NCI-H226 (cell line): Measurements from ENCODE around the gene SLC7A11.

ENCODE experiments used
- DNase-seq: peaks from one replicate; pipeline ENCODE4 v3.0.0-alpha.2; 2015

Gene SLC7A11

GRCh38 chr4:138204507-138204906 lies 37.6 kb downstream of the SLC7A11 start:
- no peak for DNase-seq

GRCh38 chr4:138202686-138203085 lies 39.5 kb downstream of the SLC7A11 start:
- no peak for DNase-seq

DNA sequence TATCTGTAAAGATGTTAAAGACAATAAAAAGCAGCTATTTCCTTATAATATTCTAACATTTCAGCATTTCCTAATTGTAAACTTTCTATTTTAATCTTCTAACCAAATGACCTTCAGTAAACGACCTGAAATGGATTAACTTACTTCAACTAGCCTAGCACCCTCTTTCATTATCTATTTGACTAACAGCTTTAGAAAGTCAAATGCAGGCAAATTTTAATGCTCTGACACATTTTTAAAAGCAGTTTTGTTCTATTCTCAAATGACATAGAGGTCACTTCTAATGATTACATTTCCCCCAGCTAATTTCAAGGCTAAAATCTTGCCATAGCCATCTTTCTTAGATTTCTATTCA lies 41.9 kb downstream of the SLC7A11 start:
- no peak for DNase-seq

DNA sequence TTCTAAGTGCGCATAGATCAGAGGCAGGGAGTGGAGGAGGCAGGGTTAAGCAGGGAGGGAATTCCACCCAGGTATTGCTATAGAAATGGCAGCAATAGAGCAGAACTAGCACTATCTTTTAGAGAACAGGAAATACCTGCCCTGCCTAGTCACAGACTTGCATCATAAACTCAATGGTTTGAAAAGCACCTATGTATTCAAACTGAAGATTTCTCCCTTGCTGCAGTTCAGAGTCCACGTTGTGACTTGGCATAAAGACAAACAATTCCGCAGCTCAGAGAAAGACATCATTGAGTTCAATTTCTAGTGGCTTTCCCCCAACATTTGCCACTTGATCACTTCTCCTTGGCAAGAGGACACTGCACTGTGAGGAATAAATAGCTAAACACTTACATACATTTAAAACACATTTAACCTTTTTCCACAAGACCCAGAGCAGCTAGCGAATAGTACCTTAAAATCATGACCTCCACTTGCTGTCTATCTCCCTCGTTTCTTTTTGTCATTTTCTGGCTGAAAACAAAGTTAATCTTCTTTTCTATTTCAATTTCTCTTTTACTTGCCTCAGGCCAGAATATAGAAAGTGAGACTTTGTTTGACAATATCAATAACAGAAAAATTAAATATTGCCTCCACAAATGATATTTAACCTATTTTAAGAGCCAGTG lies 42.4 kb downstream of the SLC7A11 start:
- peak; percentile 85 for DNase-seq

DNA sequence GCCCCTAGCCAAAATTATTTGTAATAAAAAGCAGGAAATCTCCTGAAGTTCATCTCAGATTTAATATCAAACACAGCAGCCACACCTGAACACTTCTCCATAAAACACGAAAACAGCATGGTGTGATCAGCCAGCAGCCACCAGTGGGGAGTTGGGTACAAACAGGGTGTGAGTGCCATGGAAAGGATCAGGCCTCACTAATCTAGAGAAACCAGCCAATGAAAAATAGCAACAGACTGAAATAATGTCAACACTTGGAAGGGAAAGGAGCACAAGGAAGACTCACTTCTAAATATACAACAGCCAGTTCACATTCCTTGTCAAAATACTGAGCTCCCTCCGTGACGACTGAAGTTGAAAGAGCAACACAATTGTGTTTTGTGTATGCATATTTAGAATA lies 46.0 kb downstream of the SLC7A11 start:
- DNase-seq: no peak

DNA sequence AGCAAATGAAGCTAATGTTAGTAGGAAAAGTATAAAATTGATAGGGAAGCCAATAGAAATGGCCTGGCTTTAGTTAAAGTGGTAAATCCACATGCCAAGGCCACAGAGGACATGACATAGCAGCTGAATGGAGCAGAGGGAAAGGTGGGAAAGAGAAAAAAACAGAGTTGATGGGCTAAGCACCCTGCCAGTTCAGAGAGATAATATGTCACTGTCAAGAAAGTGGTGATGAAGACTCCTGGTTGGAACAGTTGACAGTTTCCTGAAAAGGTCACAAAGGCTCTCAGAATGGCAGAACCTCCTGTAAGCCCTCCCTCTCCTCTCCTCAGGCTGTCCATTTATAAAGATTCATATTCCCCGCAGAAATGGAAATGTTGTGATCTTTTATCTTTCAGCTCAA lies 48.2 kb downstream of the SLC7A11 start:
- no peak for DNase-seq

- peak; percentile 3 for DNase-seq
These were observed 50.0 kb downstream of the SLC7A11 start for GRCh38 chr4:138192113-138192512.

DNA sequence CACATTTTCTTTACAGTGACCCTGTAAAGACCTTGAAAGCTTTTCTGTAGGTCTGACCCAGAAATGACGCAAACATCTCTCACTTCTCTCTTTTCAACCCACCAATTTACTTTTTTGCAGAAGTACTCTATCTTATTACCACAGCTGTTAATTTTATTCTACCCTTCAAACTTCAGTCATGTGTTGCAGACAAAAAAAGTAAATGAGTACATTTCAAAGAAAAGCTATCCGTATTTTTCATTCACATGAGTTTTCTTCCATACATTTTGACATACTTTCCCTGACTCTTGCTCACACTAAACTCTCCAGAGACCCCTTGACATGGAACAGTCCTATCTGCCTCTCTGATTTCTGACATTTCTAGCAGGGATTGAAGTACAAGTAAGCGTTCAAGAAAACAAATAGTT lies 51.7 kb downstream of the SLC7A11 start:
- no peak for DNase-seq

GRCh38 chr4:138189206-138189605 lies 52.9 kb downstream of the SLC7A11 start:
- no peak for DNase-seq

DNA sequence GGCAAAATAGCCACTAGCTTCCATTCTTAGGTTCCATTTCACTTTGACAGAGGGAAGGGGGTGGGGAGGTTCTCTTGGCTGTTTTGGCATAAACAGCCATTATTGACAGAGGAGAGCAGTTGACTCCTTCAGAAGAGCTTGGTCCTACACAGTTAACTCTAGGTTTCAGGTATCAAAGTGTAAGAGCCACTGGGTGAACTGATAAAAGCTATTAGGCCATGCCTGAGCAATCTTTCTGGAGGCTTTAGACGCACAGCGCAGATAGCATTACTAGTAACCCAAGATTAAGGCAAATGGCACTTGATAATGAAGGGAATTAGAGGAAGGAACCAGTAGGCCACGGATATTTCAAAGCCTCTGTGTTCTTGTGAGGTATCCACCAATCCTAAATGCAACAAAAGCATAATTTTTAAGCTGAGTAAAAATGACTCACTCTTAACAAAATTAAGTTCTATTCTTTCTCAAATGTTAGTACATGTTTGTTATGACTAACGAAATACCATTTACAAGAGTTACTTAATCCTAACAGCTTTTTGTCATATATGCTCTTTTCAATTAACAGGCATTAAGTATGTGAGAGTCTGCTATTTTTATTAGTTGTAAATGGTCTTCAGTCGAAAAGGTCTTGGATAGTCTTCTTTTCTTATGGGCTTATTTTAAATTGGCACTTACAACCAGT lies 53.6 kb downstream of the SLC7A11 start:
- no peak for DNase-seq

DNA sequence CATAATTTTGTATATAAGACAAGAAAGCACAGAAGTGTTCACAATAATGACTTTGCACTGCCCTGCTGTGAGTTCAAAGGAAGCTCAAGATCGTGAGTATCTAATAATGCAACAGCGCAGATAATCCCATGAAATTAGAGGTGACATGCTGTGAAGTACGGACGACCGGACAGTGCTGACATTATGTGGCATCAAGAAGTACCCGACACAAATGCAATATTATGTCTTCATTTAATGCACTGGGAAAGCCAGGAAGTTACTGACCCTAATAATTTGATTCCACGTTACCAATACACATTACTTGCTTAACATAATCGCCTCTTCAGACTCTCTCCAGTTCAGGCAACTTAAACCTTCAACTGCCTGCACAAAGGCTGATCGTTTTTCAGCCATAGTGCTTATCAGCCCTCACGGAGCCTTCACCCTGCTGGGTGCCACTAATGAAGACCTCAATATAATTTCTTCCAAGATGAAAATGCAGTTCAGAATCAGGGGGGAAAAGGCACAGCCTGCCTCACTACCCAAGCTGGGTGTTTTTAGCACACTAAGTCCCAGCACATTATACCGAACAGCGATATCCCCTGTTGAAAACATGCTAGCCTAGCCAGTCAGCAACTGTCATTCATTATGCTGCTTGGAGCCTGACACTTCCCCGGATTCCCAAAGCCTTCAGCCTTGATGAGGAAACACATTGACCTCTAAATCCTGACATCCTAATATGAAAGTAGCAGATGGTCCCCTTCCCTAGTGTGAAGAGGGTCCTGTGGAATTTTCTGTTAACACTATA lies 56.1 kb downstream of the SLC7A11 start:
- no peak for DNase-seq

DNA sequence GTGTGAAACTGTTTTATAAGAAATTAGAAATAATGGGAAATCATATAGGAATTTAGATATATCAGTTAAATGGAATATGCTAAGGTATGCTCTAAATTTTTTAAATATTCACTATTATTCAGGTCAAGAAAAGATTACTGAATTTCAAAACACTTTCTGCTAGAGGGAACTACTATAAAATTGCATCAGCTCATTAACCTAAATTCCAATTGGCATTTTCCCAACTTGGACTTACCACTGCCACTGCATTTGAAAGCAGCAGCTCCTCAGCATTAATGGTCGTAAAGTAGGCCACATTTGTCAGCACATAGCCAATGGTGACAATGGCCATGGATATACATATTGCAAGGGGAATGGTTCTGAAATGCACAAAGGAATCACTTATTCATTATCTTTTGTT lies 57.3 kb downstream of the SLC7A11 start:
- no peak for DNase-seq

- DNase-seq: peak; percentile 11
These were observed 59.2 kb downstream of the SLC7A11 start for GRCh38 chr4:138182838-138183426.

DNA sequence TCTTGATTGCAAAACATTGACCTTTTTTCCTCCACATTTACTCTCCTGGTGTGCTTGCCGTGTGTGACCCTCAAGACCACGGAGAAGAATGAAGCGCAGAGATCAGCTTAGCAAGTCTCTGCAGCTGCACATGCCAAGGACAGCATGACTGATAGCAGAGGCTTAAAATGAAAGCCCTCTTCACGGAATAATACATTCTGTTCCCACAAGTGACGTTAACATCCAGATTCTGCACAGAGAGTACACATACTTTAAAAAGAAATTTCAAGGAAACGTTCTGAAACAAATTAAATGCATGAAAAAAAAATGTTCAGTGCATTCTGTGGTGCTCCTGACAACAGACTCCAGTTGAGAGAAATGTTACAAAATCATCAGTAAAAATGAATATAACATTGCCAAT lies 60.9 kb downstream of the SLC7A11 start:
- no peak for DNase-seq

DNA sequence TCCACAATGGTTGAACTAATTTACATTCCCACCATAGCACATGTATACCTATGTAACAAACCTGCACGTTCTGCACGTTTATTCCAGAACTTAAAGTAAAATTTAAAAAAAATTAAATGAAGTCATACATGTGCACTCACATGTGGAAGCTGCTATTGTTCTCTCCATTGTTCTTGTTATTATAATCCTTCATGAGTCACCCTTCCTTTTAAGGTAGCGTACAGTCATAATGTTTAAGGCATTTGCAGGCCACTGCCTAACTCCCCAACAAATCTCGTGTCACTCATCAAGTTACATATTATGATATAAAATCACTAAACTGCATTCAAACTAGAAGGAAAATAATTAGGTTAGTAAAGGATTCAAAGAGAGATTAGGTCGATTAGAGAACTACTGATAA lies 63.6 kb downstream of the SLC7A11 start:
- no peak for DNase-seq

- no peak for DNase-seq
These were observed 64.7 kb downstream of the SLC7A11 start for GRCh38 chr4:138177278-138177968.

- no peak for DNase-seq
These were observed 67.0 kb downstream of the SLC7A11 start for GRCh38 chr4:138174981-138175794.

- no peak for DNase-seq
These were observed 77.9 kb downstream of the SLC7A11 start for GRCh38 chr4:138164208-138164607.

GRCh38 chr4:138163171-138163570 lies 79.0 kb downstream of the SLC7A11 start:
- DNase-seq: no peak

DNA sequence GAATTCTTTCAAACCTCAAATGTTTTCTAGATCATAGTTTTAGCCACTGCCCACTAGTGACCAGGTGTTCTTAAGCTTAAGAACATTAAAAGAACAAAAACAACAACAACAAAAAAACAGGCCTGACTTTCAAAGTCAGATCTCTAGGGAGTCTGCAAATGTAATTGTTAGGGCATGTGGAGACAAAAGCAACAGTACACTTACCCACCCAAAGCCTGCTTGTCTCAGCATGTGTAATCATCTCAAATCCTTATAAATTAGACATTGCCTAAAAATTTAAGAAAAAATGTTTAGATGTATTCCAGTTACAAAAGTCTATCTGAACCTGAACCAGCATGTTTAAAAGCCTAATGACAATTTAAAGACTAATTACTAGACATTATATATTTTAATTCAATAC lies 79.9 kb downstream of the SLC7A11 start:
- no peak for DNase-seq

DNA sequence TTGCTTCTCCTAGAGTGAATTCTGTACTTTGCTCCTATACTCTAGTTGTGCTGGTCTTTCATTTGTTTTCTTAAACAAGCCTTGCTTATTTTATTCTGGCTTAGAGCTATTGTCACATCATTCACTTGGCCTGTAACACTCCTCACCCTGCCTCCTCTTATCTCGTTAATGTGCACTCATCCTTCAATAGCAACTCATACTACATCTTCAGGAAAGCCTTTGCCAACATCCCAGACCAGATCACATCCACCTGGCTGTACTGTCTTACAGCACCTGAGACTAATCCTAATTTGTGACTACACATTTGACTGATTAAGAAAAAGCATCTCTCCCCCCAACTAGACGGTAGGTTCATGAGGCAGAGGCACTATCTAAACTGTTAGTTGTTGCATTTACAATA lies 80.8 kb downstream of the SLC7A11 start:
- no peak for DNase-seq

DNA sequence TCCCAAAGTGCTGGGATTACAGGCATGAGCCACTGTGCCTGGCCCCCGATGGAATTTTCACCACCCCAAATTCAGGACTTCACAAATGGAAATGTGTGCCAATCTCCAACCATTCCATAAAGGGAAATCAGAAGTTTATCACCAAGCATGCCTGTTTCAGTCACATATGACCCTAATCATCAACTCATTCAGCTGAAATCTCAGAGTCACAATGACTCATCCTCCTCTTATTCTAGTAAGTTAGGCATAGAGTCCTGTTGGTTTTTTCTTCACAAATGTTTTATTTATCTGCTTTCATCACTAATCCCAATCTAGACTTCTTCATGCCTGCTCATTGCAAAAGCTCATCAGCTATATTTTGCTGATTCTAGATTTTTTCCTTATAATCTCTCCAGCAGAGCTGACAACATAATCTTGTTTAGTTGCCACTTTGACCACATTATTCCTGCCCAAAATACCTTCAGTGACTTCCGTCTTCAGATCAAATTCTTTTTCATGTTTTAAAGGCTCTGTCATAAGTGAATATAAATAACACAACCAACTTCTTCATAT lies 83.3 kb downstream of the SLC7A11 start:
- peak; percentile 43 for DNase-seq
